Small intestine (tissue), 7 donors: ENCODE results near the gene LIPE. TPM values are rescaled to one million over a fixed set of nuclear protein-coding genes. Genes with fewer than 3 reads are reported as not detected.

Source experiments
- DNase-seq, 2 donors: peaks; one replicate each; pipeline versions ENCODE4 v3.0.0 to v3.0.0-alpha.2; 2013
- FAIRE-seq: peaks from 2 replicates; lab custom pipeline; 2012; peaks lifted over from hg19 to GRCh38; lab: Jason Lieb, UNC
- H3K27ac ChIP-seq, 3 donors: one replicate each; pipeline ENCODE4 v1.5.1; 2013; ENCODE audit warnings: low read length in 2 of 3, mild to moderate bottlenecking in 2 of 3, control low read depth in 1 of 3, inconsistent platforms in 1 of 3, low read depth in 1 of 3, moderate library complexity in 1 of 3
- H3K27me3 ChIP-seq, 3 donors: one replicate each; pipeline ENCODE4 v1.6.1; 2013; ENCODE audit warnings: low read length in 3 of 3, inconsistent platforms in 1 of 3; ENCODE audit not compliant: control insufficient read depth in 3 of 3, insufficient read depth in 3 of 3
- H3K36me3 ChIP-seq, 3 donors: one replicate each; pipeline ENCODE4 v1.6.1; 2013; ENCODE audit warnings: low read length in 3 of 3, inconsistent platforms in 1 of 3, low read depth in 1 of 3, mild to moderate bottlenecking in 1 of 3, moderate library complexity in 1 of 3; ENCODE audit not compliant: control insufficient read depth in 3 of 3, insufficient read depth in 2 of 3
- H3K4me1 ChIP-seq, 3 donors: one replicate each; pipeline ENCODE4 v1.6.1; 2013; ENCODE audit warnings: low read length in 2 of 3, inconsistent platforms in 1 of 3, low read depth in 1 of 3, mild to moderate bottlenecking in 1 of 3, moderate library complexity in 1 of 3; ENCODE audit not compliant: control insufficient read depth in 3 of 3, insufficient read depth in 2 of 3
- H3K4me3 ChIP-seq, 3 donors: one replicate each; pipeline ENCODE4 v1.5.1; 2013; ENCODE audit warnings: low read length in 3 of 3, control low read depth in 1 of 3, inconsistent platforms in 1 of 3, low read depth in 1 of 3, mild to moderate bottlenecking in 1 of 3, moderate library complexity in 1 of 3
- H3K9me3 ChIP-seq, 2 donors: one replicate each; pipeline ENCODE4 v1.6.1; 2013; ENCODE audit warnings: low read depth in 1 of 2, low read length in 1 of 2; ENCODE audit not compliant: control insufficient read depth in 2 of 2, insufficient read depth in 1 of 2
- WGBS, 3 donors: extraction: QIAGEN DNeasy Blood & Tissue Kit; methylation state at CpG; one replicate each; pipeline ENCODE4 v1.1.7; 2013; 5-methylcytosine and 5-hydroxymethylcytosine counted together
- polyA plus RNA-seq, 4 donors: library from polyadenylated mRNA; stranded (reverse) in 3 of 4; unstranded in 1 of 4; fragments of 200-250 nt in 3 of 4; fragments of 120-200 nt in 1 of 4; gene quantifications; one replicate each; pipeline versions ENCODE4 v1.2.1 to v1.2.3, GENCODE V29; 2013
- donor health status: healthy with polysubstance abuse.
- donor health status: control.
- donor health status: control.
- donor health status: Bipolar disorder and iron deficiency.
- donor health status: healthy.

LIPE gene
- polyA plus RNA-seq, 4 donors = 10.1 to 40.2 (median 19.7) TPM

DNA sequence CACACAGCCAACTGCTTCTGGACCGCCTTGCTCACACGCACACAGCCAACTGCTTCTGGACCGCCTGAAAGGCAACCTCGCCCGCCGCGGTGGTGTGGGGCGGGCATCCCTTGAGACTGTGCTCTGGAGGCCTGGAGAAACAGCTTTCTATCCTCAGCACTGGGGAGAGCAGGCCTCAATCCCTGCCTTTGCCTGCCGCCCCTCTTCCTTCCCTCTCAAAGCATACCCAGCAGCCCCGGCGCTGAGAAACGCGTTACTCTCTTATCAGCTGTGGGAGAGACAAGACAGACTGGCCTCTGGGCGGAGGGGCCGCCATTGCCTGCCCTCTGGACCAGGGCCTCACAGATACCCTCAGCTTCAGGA, 2.9 kb downstream of the LIPE start:
- WGBS, 3 donors = 59 to 74% (median 74%) methylated on average over 15 of the region's 15 CpGs
- Histone ChIP-seq H3K4me3 (peak overlapping the region in 1 of 3 donors; percentile 54), H3K4me1 (peaks cover 3 to 39% (median 10%) of the 10 kb centered on the region in 3 donors), H3K9me3 (peaks cover 0 to 7% of the 10 kb centered on the region in 2 donors), H3K36me3 (peaks cover 0 to 5% (median 0%) of the 10 kb centered on the region in 3 donors), H3K27me3 (no peaks in the 10 kb centered on the region), H3K27ac (peak overlapping the region in 1 of 3 donors; percentile 66)
- FAIRE-seq (no peak), DNase-seq (no peak)

DNA sequence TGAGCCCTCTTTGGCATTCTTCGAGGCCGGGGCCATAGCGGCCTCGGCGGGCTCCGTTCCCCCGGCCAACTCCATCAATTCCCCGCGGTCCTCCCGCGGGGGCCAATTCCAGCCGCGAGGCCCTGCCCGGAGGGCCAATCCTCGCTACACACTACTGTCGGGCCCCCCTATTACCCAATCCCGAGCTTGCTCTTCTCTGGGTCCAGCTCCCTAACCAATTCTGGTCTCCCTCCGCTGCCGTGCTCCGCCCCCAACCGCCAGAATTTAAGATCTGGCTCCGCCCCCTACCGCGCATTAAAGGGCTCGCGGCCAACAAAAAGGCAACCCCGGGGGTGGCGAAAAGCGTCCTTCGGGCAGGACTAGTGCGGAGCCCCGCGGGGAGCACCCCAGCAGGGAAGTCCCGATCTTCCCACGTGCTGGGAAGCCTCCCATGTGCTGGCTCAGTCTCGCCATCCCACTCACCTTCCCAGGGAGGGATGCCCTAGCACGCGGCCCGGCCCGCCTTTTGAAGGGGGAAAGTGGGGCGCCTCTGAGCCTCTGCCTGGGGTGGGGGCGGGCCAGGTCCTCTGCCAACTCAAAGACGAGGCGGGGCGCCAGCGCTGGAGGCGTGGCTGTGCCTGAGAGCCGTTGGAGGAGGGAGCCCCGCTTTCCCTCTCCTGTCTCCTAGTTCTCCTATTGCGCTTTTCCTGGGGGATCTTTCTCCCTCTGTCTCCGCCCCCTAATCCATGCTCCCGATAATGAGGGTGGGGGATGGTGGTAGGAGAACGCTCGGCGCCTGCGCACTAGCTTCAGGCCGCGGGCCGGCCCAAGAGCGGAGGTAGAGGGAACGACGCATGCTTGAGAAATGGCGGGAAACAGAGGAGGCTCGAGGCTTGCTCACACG, 3.5 kb downstream of the LIPE start:
- H3K9me3 ChIP-seq = peaks cover 0 to 7% of the 10 kb centered on the region in 2 donors
- H3K27me3 ChIP-seq = no peaks in the 10 kb centered on the region
- H3K36me3 ChIP-seq = peaks cover 0 to 5% (median 0%) of the 10 kb centered on the region in 3 donors
- peak overlapping the region in 2 of 3 donors; percentile 66 to 77 for H3K27ac ChIP-seq
- no peak for FAIRE-seq
- peak overlapping the region; percentile 44 to 62 (median 54) for H3K4me3 ChIP-seq
- DNase-seq = peak; percentile 93 to 95
- WGBS, 3 donors = 4 to 7% (median 6%) methylated on average over 63 to 65 of the region's 65 CpGs
- H3K4me1 ChIP-seq = peaks cover 3 to 39% (median 10%) of the 10 kb centered on the region in 3 donors

DNA sequence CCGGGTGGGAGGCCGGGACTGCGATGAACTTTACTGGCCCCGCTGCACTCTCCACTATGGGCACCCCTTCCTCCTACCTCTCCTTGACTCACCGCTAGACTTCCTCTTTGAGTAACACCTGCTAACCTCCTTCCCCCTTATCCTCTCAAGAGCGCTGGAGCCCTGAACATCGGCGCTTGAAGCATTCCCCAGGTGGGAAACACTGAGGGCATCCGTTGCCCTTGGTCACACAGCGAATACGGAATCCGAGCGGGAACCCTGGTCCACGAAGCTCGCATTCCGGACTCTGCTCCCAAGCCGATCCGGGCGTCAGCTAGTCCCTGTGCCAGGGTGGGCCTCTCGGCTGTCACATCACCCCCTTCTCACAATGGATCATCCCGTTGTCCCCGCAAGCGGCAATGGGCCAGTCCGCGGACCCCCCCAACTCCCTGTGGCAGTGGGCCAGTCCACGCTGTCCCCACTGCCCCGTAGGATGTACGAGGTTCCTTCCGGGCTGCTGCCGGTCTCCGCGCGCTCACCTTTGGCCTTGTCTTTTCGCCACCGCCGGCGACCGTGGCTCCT, 4.2 kb downstream of the LIPE start:
- H3K4me1 ChIP-seq = peaks cover 3 to 39% (median 10%) of the 10 kb centered on the region in 3 donors
- peaks cover 0 to 7% of the 10 kb centered on the region in 2 donors for H3K9me3 ChIP-seq
- peaks cover 0 to 9% (median 0%) of the 10 kb centered on the region in 3 donors for H3K36me3 ChIP-seq
- FAIRE-seq (no peak), DNase-seq (peak; percentile 63 to 83)
- no peaks in the 10 kb centered on the region for H3K27me3 ChIP-seq
- peak overlapping the region; percentile 18 to 77 (median 66) for H3K27ac ChIP-seq
- peak overlapping the region; percentile 44 to 62 (median 54) for H3K4me3 ChIP-seq
- 1 to 2% (median 2%) methylated on average over 37 to 38 of the region's 38 CpGs for WGBS, 3 donors

DNA sequence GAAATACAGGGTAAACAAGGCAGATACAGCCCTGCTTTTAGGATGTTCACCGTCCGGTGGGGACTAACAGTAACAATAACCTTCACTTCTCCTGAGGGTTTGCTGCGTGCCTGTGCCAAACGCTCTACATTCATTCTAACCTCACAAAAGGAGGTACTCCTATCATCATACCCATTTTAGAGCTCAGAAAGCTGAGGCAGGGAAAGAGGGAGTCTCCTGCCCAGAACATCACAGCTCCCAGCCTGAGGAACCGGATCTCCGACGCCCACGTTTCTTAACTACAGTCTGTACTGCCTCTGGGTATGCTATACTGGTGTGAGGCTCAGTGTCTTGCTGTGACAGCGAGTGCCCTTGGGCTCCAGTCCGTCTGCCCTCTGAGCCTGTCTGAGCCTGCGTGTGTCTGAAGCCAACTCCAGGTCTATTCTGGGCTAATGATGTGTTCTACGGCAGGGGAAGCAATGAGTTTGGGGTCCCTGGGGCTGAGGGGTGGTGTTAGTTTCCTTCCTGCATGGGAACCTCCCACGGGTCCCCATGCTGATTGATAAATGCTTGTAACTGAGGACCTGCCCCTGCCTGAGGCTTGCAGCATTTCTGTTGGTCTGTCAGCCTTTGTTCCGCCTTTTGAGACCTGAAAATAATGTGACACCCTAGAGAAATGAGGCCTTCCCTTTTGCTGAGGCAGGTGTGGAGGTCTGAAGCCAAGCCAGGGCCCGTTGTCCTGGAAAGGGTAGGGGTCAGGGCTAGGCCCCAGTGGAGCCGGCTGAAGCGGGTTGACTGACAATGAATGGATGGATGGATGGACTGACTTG, 4.9 kb downstream of the LIPE start:
- no peak for FAIRE-seq
- H3K27me3 ChIP-seq = no peaks in the 10 kb centered on the region

DNA sequence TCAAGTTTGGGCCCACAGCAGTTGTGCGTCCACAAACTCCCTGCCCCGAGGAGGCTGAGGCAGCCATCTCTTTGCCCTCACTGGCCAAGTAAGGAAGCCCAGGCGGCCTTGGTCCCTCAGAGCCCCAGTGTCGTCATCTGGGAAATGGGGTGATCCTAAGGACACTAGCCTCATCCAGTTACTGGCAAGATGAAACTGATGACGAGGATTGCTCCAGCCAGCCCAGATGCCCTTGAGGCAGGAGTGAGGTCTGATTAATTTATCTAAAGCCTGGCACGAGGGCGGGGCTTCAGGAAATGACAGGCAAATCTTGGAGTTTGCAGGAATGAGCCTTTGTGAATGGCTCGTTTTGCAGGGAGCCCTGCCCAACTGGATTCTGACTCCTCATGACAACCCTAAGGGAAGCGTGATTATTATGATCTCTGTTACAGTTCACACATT, 5.6 kb downstream of the LIPE start:
- no peak overlapping the region for H3K4me3 ChIP-seq
- H3K36me3 ChIP-seq = peaks cover 0 to 10% (median 0%) of the 10 kb centered on the region in 3 donors
- peak in 1 of 2 donors; percentile 58 for DNase-seq
- peaks cover 3 to 39% (median 10%) of the 10 kb centered on the region in 3 donors for H3K4me1 ChIP-seq
- peaks cover 0 to 7% of the 10 kb centered on the region in 2 donors for H3K9me3 ChIP-seq
- WGBS, 3 donors = 48 to 68% (median 56%) methylated on average over 9 of the region's 9 CpGs
- no peaks in the 10 kb centered on the region for H3K27me3 ChIP-seq
- peak overlapping the region in 1 of 3 donors; percentile 77 for H3K27ac ChIP-seq
- no peak for FAIRE-seq

More for the DNA sequence above, 4.9 kb downstream of the LIPE start:
- Histone ChIP-seq H3K4me1 (peaks cover 3 to 39% (median 10%) of the 10 kb centered on the region in 3 donors), H3K4me3 (peak overlapping the region in 2 of 3 donors; percentile 44 to 54), H3K36me3 (peaks cover 0 to 10% (median 0%) of the 10 kb centered on the region in 3 donors), H3K27ac (peak overlapping the region in 1 of 3 donors; percentile 77), H3K9me3 (peaks cover 0 to 7% of the 10 kb centered on the region in 2 donors)
- WGBS, 3 donors = 48 to 55% (median 54%) methylated on average over 17 of the region's 17 CpGs
- DNase-seq = no peak

DNA sequence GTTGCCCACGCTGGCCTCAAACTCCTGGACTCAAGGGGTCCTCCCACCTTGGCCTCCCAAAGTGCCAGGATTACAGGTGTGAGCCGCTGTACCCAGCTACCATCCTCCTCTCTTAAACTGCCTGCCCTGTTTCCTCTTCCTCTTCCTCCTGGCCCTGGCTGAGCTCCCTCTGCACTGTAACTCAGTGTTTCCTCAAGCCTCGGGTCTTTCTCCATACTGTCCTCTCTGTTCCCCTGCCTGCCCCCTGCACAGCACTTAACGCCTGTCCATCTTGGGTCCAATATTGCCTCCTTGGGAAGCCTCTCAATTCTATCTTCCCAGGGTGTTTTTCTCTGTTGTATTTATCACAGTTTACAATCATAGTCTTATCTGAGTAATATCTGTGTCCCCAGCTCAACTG, 6.1 kb downstream of the LIPE start:
- Histone ChIP-seq H3K27me3 (no peaks in the 10 kb centered on the region), H3K4me1 (peaks cover 3 to 39% (median 10%) of the 10 kb centered on the region in 3 donors), H3K9me3 (peaks cover 0 to 7% of the 10 kb centered on the region in 2 donors), H3K27ac (peak overlapping the region in 1 of 3 donors; percentile 4), H3K36me3 (peaks cover 0 to 10% (median 0%) of the 10 kb centered on the region in 3 donors), H3K4me3 (no peak overlapping the region)
- no peak for DNase-seq
- no peak for FAIRE-seq
- WGBS, 3 donors = 68 to 83% (median 80%) methylated on average over 4 of the region's 4 CpGs

- Histone ChIP-seq H3K27ac (peak overlapping the region in 1 of 3 donors; percentile 42), H3K4me1 (peaks cover 3 to 39% (median 10%) of the 10 kb centered on the region in 3 donors), H3K27me3 (no peaks in the 10 kb centered on the region), H3K9me3 (peaks cover 0 to 7% of the 10 kb centered on the region in 2 donors), H3K4me3 (no peak overlapping the region), H3K36me3 (peaks cover 0 to 10% (median 0%) of the 10 kb centered on the region in 3 donors)
- WGBS, 3 donors = 37 to 38% (median 37%) methylated on average over 10 of the region's 10 CpGs
- peak; percentile 64 to 75 for DNase-seq
- no peak for FAIRE-seq
These were observed 7.1 kb downstream of the LIPE start for GRCh38 chr19:42420055-42420544.
